ENCODE data around the gene ADGRA3. TPM values are rescaled to one million over a fixed set of nuclear protein-coding genes. Genes with fewer than 3 reads are reported as not detected.

The ADGRA3 gene
- total and polyA plus RNA-seq, 2 of the 13 experiments (the other 11 are each of a cell fraction or from before 2014, with no cell fraction given), result 32.2 to 40.8 TPM

GRCh38 chr4:22471419-22471818 lies 44.4 kb downstream of the ADGRA3 start (continued):
- TF ChIP-seq ARID5B (CRISPR knock-in tag; IDR thresholded peaks at IDR 0.05) (no peak), SAFB2 (CRISPR knock-in tag; IDR thresholded peaks at IDR 0.05; ENCODE audit: borderline replicate concordance, low read depth) (no peak), ZNF547 (CRISPR knock-in tag; IDR thresholded peaks at IDR 0.05) (no peak), ZNF7 (CRISPR knock-in tag; IDR thresholded peaks at IDR 0.05) (peak; percentile 54; the same call in 1 of the 2 replicates), TRIM24 (CRISPR knock-in tag; IDR thresholded peaks at IDR 0.05) (no peak), ZBTB40 (IDR thresholded peaks at IDR 0.05) (no peak), ZBTB40 (CRISPR knock-in tag; IDR thresholded peaks at IDR 0.05) (no peak), ZNF691 (CRISPR knock-in tag; IDR thresholded peaks at IDR 0.05; ENCODE audit: borderline replicate concordance, low read depth) (no peak), TRAFD1 (CRISPR knock-in tag; IDR thresholded peaks at IDR 0.05; ENCODE audit: borderline replicate concordance) (no peak), TBX3 (IDR thresholded peaks at IDR 0.05; ENCODE audit: borderline replicate concordance) (no peak), U2AF2 (IDR thresholded peaks at IDR 0.05; ENCODE audit: low read depth, low read length) (no peak), SALL1 (CRISPR knock-in tag; IDR thresholded peaks at IDR 0.05) (no peak), ZMYM3 (CRISPR knock-in tag; IDR thresholded peaks at IDR 0.05) (0 out of 2 replicates have a peak, but pooled peaks have one; percentile 30), MIER3 (CRISPR knock-in tag; IDR thresholded peaks at IDR 0.05; ENCODE audit: borderline replicate concordance) (no peak), PAWR (CRISPR knock-in tag; IDR thresholded peaks at IDR 0.05; ENCODE audit: borderline replicate concordance) (no peak)
